ENCODE data around the gene CHSY1.

Gene CHSY1

GRCh38 chr15:101244889-101245668 is 6.8 kb downstream of the CHSY1 start:
- H3K9me3 ChIP-seq: no peaks in the 10 kb centered on the region
- peaks cover 25% of the 10 kb centered on the region for H3K4me1 ChIP-seq
- H3K4me3 ChIP-seq: no peak overlapping the region
- in situ Hi-C loops (cut with MboI; ENCODE audit: low sequenced_read_pairs): no loop called here
- H3K27me3 ChIP-seq (ENCODE audit: low read depth): no peaks in the 10 kb centered on the region
- peaks cover 13% of the 10 kb centered on the region for H3K36me3 ChIP-seq (replicated peaks)
- DNase-seq (ENCODE audit: low spot score in 2 of 2): no peak

DNA sequence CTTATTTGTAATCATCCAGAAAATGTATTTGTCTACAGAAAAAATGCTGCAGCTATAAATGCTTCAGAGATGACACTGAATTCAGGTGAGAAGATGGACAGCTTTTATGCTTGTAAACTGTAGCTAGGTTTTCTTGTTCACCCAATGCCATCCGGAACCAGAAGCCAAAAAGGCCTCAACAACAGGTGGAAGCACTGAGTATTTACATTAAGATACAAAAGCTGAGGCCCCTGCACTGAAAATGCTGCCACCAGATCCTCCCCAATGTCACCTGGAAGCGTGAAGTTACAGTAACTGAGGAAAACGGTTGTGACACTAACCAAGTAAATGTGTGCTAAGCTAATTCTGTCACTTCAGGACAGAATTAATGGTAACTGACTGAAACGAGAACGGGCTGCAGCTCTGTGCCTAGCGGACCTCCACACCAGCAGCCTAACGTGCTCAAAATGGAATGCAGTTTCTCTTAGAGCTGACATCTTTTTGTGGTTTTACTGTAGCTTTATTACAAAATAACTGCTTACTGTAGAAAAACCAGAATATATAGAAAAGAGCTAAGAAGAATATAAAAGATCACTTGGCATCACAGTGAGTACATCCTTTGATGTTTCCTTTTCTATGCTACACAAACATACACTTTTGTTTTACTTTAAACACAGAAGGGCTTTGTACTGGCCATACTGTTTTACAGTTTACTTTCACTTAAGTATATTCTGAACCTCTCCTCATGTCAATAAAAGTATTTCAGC is 7.6 kb downstream of the CHSY1 start:
- Histone ChIP-seq H3K27me3 (ENCODE audit: low read depth) (no peaks in the 10 kb centered on the region), H3K4me1 (peaks cover 20% of the 10 kb centered on the region), H3K4me3 (no peak overlapping the region), H3K36me3 (replicated peaks) (peaks cover 13% of the 10 kb centered on the region), H3K9me3 (no peaks in the 10 kb centered on the region)
- in situ Hi-C loops (cut with MboI; ENCODE audit: low sequenced_read_pairs): no loop called here
- DNase-seq (ENCODE audit: low spot score in 2 of 2): no peak

DNA sequence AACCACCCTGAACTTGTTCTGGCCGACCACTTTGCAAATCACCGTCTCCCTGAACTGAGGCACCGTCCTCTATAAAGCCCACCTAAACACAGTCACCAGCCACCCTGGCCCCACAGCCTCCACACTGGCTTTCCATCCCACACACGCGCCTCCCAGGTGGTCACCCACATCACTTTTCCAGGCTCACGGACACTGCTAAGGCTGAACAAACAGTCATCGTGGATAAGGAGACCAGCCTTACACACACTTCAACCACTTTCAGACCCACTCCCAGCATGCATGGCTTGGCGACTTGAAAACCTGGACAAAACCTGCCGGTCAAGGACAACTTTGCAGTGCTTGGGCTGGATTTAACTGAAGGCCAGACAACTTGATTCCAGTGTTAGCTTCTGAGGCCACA is 8.4 kb downstream of the CHSY1 start:
- DNase-seq (ENCODE audit: low spot score in 2 of 2): peak in 1 of 2 experiments; percentile 30
- peaks cover 20% of the 10 kb centered on the region for H3K4me1 ChIP-seq
- in situ Hi-C loops (cut with MboI; ENCODE audit: low sequenced_read_pairs): no loop called here
- no peaks in the 10 kb centered on the region for H3K9me3 ChIP-seq
- H3K4me3 ChIP-seq: no peak overlapping the region
- no peaks in the 10 kb centered on the region for H3K27me3 ChIP-seq (ENCODE audit: low read depth)
- H3K36me3 ChIP-seq (replicated peaks): peaks cover 12% of the 10 kb centered on the region

DNA sequence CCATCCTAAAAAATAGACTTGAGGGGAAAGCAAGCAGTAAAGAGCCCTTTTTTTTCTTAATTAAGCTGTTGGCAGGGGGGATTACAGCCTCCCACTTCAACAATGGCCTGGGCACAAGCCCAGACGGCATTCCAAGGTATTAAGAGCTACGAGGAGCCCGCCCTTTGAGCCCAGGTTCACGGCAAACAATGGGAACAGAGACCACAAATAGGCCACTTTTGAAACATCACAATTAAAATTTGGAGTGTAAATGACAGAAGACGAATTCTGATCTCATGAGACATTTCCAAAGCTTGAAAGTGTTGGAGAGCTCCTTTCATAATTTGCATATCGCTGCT is 8.9 kb downstream of the CHSY1 start:
- no peaks in the 10 kb centered on the region for H3K27me3 ChIP-seq (ENCODE audit: low read depth)
- in situ Hi-C loops (cut with MboI; ENCODE audit: low sequenced_read_pairs): no loop called here
- no peak overlapping the region for H3K4me3 ChIP-seq
- H3K4me1 ChIP-seq: peaks cover 20% of the 10 kb centered on the region
- peaks cover 7% of the 10 kb centered on the region for H3K36me3 ChIP-seq (replicated peaks)
- DNase-seq (ENCODE audit: low spot score in 2 of 2): peak; percentile 84 to 86
- H3K9me3 ChIP-seq: no peaks in the 10 kb centered on the region

- DNase-seq (ENCODE audit: low spot score in 2 of 2): no peak
- H3K36me3 ChIP-seq (replicated peaks): peaks cover 5% of the 10 kb centered on the region
- peaks cover 20% of the 10 kb centered on the region for H3K4me1 ChIP-seq
- in situ Hi-C loops (cut with MboI; ENCODE audit: low sequenced_read_pairs): no loop called here
- no peaks in the 10 kb centered on the region for H3K9me3 ChIP-seq
- no peak overlapping the region for H3K4me3 ChIP-seq
- no peaks in the 10 kb centered on the region for H3K27me3 ChIP-seq (ENCODE audit: low read depth)
Observed at GRCh38 chr15:101242160-101242998, 9.5 kb downstream of the CHSY1 start.

- no peak for DNase-seq (ENCODE audit: low spot score in 2 of 2)
- peaks cover 20% of the 10 kb centered on the region for H3K4me1 ChIP-seq
- H3K36me3 ChIP-seq (replicated peaks): peaks cover 5% of the 10 kb centered on the region
- in situ Hi-C loops (cut with MboI; ENCODE audit: low sequenced_read_pairs): no loop called here
- H3K27me3 ChIP-seq (ENCODE audit: low read depth): no peaks in the 10 kb centered on the region
- no peaks in the 10 kb centered on the region for H3K9me3 ChIP-seq
- no peak overlapping the region for H3K4me3 ChIP-seq
Observed at GRCh38 chr15:101240358-101240757, 11.5 kb downstream of the CHSY1 start.

- DNase-seq (ENCODE audit: low spot score in 2 of 2): no peak
Observed at GRCh38 chr15:101239724-101240136, 12.1 kb downstream of the CHSY1 start.

DNA sequence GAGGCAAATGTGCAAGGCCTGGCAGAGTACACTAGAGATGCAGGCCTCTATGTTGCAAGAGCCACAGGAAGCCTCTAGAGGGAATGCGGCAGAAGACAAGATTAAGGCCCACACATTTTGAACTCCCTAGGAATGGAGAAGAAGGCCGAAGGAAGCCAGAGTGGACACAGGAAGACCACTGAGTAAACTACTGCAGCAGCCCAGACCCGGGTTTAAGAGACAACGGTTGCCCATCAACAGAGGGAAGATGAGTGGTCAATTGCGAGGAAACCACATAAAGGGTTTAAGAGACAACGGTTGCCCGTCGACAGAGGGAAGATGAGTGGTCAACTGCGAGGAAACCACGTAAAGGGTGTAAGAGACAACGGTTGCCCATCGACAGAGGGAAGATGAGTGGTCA is 14.6 kb downstream of the CHSY1 start:
- DNase-seq (ENCODE audit: low spot score in 2 of 2): no peak
- in situ Hi-C loops (cut with MboI; ENCODE audit: low sequenced_read_pairs): no loop called here
- no peaks in the 10 kb centered on the region for H3K9me3 ChIP-seq

More at GRCh38 chr15:101239724-101240136, 12.1 kb downstream of the CHSY1 start:
- Histone ChIP-seq H3K4me1 (peaks cover 20% of the 10 kb centered on the region), H3K9me3 (no peaks in the 10 kb centered on the region), H3K4me3 (no peak overlapping the region), H3K27me3 (ENCODE audit: low read depth) (no peaks in the 10 kb centered on the region), H3K36me3 (replicated peaks) (peaks cover 6% of the 10 kb centered on the region)
- in situ Hi-C loops (cut with MboI; ENCODE audit: low sequenced_read_pairs): no loop called here

DNA sequence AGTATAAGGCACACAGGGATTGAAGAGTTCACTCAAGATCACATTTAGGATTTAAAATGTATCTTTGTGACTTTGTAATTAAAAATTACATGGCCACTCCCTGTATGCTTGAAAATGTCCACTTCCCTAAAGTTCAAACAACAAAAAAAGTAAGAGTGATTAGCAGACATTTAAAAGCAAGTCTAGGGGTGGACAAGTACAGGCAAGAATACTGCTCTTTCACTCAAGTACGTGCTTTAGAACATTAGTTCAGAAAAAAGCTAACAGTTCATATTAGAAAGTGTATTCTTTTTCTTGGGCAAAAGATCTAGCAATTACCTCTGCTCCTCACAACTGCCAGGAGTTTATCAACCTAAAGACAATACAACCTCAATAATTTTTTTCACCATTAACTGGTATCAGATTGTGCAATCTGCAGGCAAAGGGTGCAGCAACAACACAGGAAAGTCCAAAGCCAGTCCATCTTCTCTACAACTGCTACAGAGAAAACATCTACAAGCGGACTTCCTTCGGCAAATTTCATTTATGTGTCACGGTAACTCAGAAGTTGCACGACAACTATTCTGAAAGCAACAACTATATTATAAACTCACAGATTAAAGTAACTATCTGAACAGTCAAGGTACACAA is 18.1 kb downstream of the CHSY1 start:
- no peaks in the 10 kb centered on the region for H3K9me3 ChIP-seq
- no peak overlapping the region for H3K4me3 ChIP-seq
- H3K27me3 ChIP-seq (ENCODE audit: low read depth): no peaks in the 10 kb centered on the region
- peaks cover 9% of the 10 kb centered on the region for H3K36me3 ChIP-seq (replicated peaks)
- H3K4me1 ChIP-seq: no peaks in the 10 kb centered on the region
- in situ Hi-C loops (cut with MboI; ENCODE audit: low sequenced_read_pairs): no loop called here
- no peak for DNase-seq (ENCODE audit: low spot score in 2 of 2)

More for the DNA sequence above, 14.6 kb downstream of the CHSY1 start:
- Histone ChIP-seq H3K36me3 (replicated peaks) (peaks cover 13% of the 10 kb centered on the region), H3K4me3 (no peak overlapping the region), H3K27me3 (ENCODE audit: low read depth) (no peaks in the 10 kb centered on the region), H3K4me1 (peaks cover 4% of the 10 kb centered on the region)

DNA sequence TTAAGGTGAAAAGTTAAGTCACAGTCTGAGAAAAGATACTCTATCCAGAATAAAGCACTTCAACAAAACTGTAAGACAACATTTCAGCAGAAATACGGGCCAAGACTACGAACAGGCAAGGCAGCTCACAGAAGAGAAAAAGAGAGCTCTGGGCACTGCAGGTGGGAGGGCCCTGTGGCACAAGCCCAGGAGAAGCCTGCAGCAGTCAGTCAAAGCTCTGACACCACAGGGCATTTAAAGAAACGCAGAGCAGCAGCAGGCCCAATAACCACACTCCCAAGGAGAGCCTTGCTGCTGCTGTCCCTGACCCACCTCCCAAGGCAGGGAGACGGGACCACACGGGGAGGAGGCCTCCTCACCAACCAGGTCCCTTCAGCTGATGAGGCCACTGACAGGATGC is 19.2 kb downstream of the CHSY1 start:
- Histone ChIP-seq H3K4me1 (no peaks in the 10 kb centered on the region), H3K27me3 (ENCODE audit: low read depth) (no peaks in the 10 kb centered on the region), H3K9me3 (0 out of 2 replicates have a peak, but pooled peaks cover 2% of the 10 kb centered on the region), H3K4me3 (no peak overlapping the region), H3K36me3 (replicated peaks) (peaks cover 9% of the 10 kb centered on the region)
- in situ Hi-C loops (cut with MboI; ENCODE audit: low sequenced_read_pairs): no loop called here
- DNase-seq (ENCODE audit: low spot score in 2 of 2): no peak

- in situ Hi-C loops (cut with MboI; ENCODE audit: low sequenced_read_pairs): no loop called here
- no peaks in the 10 kb centered on the region for H3K27me3 ChIP-seq (ENCODE audit: low read depth)
- no peaks in the 10 kb centered on the region for H3K4me1 ChIP-seq
- H3K36me3 ChIP-seq (replicated peaks): no peaks in the 10 kb centered on the region; the same call in 1 of the 2 replicates
- H3K4me3 ChIP-seq: no peak overlapping the region
- 0 out of 2 replicates have a peak, but pooled peaks cover 2% of the 10 kb centered on the region for H3K9me3 ChIP-seq
- no peak for DNase-seq (ENCODE audit: low spot score in 2 of 2)
Observed at GRCh38 chr15:101228313-101228712, 23.5 kb downstream of the CHSY1 start.

DNA sequence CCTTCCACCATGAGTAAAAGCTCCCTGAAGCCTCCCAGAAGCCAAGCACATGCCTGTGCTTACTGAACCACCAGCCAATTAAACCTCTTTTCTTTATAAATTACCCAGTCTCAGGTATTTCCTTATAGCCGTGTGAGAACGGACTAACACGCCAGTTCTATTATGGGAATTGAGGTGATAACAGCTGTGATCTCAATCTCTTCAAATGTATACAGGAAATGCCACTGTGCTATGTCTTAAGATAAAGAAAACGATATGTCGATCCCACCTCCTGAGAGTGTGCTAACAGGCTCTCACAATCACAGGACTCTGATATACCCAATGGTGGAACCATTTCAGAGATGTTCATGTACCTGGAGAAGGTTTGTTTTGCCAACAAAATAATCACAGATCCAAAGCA is 26.2 kb downstream of the CHSY1 start:
- Histone ChIP-seq H3K4me3 (no peak overlapping the region), H3K36me3 (replicated peaks) (no peaks in the 10 kb centered on the region; the same call in 1 of the 2 replicates)

GRCh38 chr15:101221902-101222301 is 29.9 kb downstream of the CHSY1 start:
- H3K36me3 ChIP-seq (replicated peaks): peaks cover 3% of the 10 kb centered on the region
- in situ Hi-C loops (cut with MboI; ENCODE audit: low sequenced_read_pairs): no loop called here
- no peaks in the 10 kb centered on the region for H3K27me3 ChIP-seq (ENCODE audit: low read depth)
- no peak for DNase-seq (ENCODE audit: low spot score in 2 of 2)
- H3K4me3 ChIP-seq: no peak overlapping the region
- H3K9me3 ChIP-seq: no peaks in the 10 kb centered on the region
- H3K4me1 ChIP-seq: no peaks in the 10 kb centered on the region

More for the DNA sequence above, 26.2 kb downstream of the CHSY1 start:
- no peak for DNase-seq (ENCODE audit: low spot score in 2 of 2)
- in situ Hi-C loops (cut with MboI; ENCODE audit: low sequenced_read_pairs): no loop called here
- Histone ChIP-seq H3K27me3 (ENCODE audit: low read depth) (no peaks in the 10 kb centered on the region), H3K4me1 (no peaks in the 10 kb centered on the region), H3K9me3 (0 out of 2 replicates have a peak, but pooled peaks cover 2% of the 10 kb centered on the region)

All from HAP-1 (cell line).